ENCODE results near the gene SYNE2.

DNA sequence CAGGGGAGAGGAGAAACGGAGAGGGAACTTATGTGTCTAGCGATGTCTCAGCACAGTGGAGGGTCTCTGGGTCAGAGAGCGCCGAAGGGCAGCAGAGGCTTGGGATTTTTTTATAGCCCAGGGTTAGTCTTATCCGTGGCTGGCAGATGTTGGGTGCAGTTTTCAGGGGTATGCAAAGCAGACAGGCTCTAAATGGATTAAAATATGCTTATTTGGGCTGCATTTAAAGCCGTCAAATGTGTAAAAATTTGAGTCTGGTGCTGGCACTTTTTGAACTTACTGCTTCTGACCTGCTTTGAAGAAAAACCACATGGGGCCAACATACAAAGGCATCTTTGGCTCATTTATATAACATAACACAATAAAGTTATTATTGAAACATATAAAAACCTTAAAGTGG, 262.6 kb downstream of the SYNE2 start:
- TF ChIP-seq, protein P1, sequence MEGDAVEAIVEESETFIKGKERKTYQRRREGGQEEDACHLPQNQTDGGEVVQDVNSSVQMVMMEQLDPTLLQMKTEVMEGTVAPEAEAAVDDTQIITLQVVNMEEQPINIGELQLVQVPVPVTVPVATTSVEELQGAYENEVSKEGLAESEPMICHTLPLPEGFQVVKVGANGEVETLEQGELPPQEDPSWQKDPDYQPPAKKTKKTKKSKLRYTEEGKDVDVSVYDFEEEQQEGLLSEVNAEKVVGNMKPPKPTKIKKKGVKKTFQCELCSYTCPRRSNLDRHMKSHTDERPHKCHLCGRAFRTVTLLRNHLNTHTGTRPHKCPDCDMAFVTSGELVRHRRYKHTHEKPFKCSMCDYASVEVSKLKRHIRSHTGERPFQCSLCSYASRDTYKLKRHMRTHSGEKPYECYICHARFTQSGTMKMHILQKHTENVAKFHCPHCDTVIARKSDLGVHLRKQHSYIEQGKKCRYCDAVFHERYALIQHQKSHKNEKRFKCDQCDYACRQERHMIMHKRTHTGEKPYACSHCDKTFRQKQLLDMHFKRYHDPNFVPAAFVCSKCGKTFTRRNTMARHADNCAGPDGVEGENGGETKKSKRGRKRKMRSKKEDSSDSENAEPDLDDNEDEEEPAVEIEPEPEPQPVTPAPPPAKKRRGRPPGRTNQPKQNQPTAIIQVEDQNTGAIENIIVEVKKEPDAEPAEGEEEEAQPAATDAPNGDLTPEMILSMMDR (IDR thresholded peaks at IDR 0.05), result no peak
- TF ChIP-seq POLR2A (IDR thresholded peaks at IDR 0.05) (no peak), POLR2AphosphoS5 (IDR thresholded peaks at IDR 0.05) (no peak)

All from prostate gland (tissue), 2 donors.